Activated gamma-delta T cell (primary cell): ENCODE data around the gene RELN.
"Not testable (repeated sequence)": the region's sequence is repeated elsewhere in the genome, so short reads cannot be mapped to it uniquely, and the experiment has no call there.

Experiments used
- DNase-seq: peaks from one replicate; lab custom pipeline; 2025; lab: John Stamatoyannopoulos, UW

Gene RELN

GRCh38 chr7:103791894-103792293 lies 197.6 kb downstream of the RELN start:
- DNase-seq: no peak

DNA sequence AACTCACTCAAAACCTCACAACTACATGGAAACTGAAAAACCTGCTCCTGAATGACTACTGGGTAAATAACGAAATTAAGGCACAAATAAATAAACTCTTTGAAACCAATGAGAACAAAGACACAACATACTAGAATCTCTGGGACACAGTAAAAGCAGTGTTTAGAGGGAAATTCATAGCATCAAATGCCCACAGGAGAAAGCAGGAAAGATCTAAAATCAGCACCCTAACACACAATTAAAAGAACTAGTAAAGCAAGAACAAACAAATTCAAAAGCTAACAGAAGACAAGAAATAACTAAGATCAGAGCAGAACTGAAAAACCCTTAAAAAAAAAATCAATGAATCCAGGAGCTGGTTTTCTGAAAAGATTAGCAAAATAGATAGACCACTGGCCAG lies 202.4 kb downstream of the RELN start:
- DNase-seq: not testable (repeated sequence)

DNA sequence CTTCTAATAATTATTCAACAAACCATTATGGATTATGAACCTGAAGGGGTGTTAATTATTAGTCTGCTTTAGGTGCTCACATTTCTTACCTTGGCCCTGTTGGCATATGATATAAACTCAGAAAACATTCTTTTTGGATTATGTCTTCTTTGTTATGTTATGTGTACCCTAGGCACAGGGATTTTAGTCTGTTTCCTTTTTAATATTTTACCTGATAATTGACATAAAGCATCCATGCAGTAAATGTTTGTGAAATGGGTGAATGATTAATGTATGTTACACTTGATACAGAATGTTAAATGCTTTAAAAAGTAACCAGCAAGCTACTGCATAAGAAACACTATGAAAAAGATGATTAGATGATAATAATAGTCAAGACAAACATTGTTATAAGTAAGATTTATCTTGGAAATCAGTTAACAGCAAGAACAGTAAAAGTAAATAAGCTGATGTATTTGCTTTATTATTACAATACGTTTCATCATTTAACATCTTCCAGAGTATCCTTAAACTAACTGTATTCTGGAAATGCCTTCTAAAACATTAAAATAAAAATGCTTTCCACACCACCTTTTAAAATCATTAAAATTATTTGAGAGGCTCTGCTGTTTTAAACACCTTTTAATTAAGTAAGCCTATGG lies 204.7 kb downstream of the RELN start:
- no peak for DNase-seq

DNA sequence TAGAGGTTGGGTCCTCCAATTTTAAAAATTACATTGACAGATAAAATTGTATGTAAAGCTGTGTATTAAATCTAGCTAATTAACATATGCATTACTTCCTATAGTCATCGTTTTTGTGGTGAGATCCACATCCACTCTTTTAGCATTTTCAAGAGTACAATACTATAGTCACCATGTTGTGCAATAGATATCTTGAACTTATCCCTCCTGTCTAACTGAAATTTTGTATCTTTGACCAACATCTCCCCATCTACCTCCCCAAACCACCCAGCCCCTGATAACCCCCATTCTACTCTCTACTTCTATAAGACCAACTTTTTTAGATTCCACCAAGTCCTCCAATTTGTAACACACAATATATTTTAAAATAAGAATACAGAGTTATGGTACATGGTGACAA lies 208.0 kb downstream of the RELN start:
- no peak for DNase-seq

- not testable (repeated sequence) for DNase-seq
Measured at GRCh38 chr7:103780561-103780960, 208.9 kb downstream of the RELN start.

DNA sequence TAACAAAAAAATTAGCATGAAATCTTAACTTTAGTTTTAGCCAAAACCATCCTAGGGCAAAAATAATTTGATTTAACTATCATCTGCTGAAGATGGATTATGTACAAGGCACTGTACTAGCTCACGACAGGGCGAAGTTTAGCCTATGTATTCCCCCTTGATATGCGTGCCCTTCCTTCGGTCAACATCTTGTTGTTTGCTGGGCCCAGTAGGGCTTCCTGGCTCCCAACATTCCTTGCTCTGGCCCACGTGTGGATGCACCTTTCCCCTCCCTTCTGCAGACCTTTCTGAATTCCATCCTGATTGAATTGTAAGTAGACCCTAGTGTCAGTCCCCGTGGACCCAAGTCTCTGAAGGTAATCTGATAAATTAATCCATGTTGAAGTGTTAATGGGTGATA lies 212.0 kb downstream of the RELN start:
- no peak for DNase-seq

DNA sequence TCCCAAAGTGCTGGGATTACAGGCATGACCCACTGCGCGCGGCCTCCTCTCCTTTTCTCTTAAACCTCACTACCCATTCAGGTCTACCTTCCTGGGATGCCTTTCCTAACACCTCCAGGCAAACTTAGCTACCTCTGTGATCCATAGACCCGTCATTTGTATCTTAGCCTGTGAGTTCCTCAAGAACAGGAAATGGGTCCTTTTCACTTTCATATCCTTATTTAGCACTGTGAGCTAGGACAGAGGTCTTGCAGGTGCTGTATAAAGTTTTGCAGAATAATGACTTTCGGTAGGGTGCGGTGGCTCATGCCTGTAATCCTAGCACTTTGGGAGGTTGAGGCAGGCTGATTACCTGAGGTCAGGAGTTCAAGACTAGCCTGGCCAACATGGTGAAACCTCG lies 215.7 kb downstream of the RELN start:
- DNase-seq: no peak

- no peak for DNase-seq
Measured at GRCh38 chr7:103772171-103772773, 217.2 kb downstream of the RELN start.

GRCh38 chr7:103771294-103771693 lies 218.2 kb downstream of the RELN start:
- no peak for DNase-seq

DNA sequence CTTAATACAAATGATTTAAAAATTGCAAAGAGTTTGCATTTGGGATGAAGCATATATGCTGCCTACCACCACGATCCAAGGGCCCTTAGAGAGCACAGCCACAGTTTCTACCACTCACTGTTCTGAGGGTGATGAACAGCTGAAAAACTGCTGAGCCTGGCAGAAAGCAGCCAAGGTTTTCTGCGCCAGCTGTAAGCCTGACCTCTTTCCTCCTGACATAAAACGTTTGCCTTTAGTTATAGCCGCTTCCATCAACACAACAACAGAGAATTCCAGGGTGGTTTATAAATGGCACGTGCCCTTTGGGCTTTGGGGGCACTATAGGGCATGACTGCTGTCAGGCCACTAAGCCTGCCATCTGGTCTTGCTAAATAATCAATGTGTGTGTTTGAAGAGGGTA lies 222.8 kb downstream of the RELN start:
- no peak for DNase-seq

DNA sequence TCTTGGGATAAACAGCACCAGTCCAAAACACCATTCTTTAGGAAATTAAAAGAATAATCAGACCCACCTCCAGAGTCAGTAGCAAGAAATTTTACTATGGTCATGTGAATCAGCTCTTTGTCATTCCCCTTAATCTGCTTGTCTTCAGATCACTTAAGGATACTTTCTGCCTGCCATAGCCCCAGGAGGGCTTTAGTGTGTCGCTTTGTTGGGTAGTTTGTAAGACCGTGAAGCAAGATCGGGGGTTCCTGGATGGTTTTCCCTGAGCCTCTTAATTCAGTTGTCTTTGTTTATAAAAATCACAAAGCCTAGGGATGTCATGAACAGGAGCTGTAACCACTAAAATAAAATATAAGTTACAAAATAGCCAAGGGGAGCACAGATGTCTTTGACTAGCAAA lies 223.6 kb downstream of the RELN start:
- no peak for DNase-seq

- no peak for DNase-seq
Measured at GRCh38 chr7:103764901-103765300, 224.6 kb downstream of the RELN start.

- no peak for DNase-seq
Measured at GRCh38 chr7:103762877-103763276, 226.6 kb downstream of the RELN start.

DNA sequence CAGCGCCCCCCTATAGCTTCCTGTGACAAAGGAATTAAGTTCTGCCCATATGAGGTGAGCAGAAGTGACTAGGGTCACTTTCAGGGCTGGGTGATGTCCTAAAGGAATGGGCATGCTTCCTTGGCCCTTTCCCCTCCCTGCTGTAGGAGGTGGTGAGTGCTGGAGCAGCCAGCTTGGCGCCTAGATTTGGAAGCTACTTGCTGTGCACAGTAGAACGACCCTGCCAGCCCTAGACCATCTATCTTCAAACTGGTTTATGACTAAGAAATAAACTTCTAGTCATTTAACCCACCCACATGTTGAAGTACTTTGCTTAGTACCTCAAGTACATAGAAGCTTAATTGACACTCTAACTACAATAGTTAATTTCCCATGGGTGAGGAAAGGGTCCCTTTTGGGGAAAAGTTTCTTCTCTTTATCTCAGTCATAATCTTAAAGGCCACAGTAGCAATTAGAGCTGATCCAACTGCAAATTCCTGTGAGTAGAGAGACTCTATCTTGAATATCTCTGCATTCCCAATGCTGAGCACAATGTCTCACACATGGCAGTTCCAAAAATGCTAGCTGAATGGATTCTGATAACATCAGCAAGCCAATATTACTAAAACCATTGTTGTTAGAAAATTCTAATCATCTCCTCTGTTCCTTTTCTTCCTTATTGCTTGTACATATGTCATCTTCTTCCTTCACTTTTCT lies 227.2 kb downstream of the RELN start:
- DNase-seq: no peak

DNA sequence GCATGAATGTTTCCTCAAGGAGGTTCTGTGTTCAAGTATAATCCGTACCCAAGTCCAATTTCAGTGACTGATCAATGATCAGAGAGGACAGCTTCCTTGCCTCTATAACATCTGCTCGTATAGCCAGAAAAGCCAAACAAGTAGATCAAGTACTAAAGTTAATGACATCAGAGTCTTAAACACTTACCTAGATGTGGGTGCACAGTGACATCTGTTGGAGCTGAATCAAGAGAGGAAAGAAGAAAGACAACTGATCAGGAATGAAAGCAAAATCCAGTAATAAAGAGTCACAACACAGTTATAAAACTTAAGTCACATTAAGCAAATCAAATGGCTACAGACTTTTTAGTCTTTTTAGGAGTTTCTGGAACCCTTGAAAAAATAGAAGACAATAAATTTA lies 236.5 kb downstream of the RELN start:
- DNase-seq: no peak

DNA sequence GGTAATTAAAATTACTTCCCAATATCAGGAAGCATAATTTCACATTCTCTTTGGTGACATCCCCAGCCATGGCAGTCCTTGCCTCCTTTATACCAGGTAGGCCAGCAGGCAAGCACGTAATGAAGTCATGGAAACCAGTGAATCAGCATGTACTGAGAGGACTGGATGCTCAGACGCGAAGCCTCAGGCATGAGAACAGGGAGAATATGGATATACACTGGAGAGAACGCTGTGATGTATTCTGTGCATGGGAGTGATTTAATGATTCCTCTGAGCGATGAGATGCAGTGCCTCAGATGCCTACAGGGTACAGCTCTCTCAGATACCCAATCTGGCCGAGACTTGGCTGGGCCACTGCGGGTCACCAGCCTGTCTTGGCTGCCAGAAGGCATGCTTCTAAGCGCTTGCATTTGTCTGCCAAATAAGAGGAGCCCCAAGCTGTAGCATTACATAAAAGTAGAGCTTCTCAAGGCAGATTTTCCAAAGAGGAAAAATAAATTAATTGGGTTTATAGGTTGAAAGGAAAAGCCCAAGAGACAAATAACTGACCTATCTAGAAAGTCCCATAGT lies 238.1 kb downstream of the RELN start:
- no peak for DNase-seq

- DNase-seq: no peak
Measured at GRCh38 chr7:103748680-103749079, 240.8 kb downstream of the RELN start.

GRCh38 chr7:103735377-103735776 lies 254.1 kb downstream of the RELN start:
- no peak for DNase-seq

DNA sequence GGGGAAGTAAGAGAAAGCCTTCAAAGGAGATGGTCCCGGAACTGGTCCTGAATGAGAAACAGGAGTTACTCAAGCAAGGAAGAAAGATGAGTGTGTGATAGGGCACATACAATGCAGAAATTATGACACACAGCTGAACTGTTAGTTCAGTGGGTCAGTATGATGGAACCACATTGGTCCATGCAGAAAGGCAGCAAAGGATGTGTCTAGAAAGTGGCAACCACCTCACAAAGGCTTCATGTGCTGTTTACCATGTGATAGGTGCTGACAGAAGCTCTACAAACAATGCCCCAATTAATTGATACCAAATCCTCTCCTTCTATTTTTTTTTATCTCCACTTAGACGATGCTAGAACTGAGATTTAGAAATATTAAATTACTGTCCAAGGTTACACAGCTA lies 258.3 kb downstream of the RELN start:
- no peak for DNase-seq

GRCh38 chr7:103729026-103729425 lies 260.4 kb downstream of the RELN start:
- DNase-seq: no peak

DNA sequence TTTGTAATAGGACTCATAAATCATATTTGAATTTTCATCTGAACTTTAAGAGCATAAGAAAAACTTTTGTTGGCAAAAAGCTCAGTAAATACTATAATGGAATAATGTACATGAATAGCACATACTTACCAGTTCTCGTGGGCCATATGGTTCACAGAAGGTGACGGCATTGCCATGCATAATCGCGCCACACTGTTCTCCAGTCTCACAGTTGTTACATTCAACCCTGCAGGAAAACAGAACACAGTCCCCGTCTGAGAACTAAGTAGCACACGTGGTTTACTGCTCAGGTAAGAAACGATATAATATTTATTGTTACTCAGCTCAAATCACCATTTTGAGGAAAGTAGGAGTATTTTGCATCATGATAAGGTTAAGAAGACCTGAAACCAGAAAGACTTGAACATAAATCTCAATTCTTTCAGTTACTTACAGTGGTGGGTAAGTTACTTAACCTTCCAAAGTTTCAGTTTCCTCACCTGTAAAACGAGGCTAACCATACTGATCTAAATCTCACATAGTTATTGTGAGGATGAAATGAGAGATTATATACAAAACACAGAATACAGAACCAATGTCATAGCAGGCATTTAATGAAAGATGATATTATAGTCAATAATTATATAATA lies 261.4 kb downstream of the RELN start:
- DNase-seq: no peak

GRCh38 chr7:103719070-103719469 lies 270.4 kb downstream of the RELN start:
- DNase-seq: no peak
